ENCODE data around the gene ADGRG3.

Gene ADGRG3

DNA sequence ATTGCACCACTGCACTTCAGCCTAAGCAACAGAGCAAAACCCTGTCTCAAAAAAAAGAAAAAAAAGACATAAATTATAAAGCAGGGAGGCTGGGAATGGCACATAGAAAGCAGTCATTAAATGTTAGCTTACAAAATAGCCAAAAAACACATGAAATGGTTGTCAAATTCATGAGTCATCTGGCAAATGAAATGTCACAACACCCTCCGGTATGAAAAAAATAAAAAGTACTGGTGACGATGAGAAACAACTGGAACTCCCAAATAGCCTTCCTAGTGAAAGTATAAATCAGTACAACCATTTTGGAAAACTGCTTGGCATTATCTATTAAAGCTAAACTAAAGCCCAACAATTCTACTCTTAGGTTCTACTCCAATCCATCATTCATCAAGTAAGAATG is 63.9 kb downstream of the ADGRG3 start:
- H4K20me1 ChIP-seq (ENCODE audit: insufficient read depth, low read length) = no peaks in the 10 kb centered on the region
- H3K4me2 ChIP-seq (ENCODE audit: insufficient read depth, low read length) = no peak overlapping the region
- peaks cover 3% of the 10 kb centered on the region for H3K36me3 ChIP-seq (ENCODE audit: insufficient read depth, low read length)
- no peak overlapping the region for H3K4me3 ChIP-seq (ENCODE audit: low read depth in 1 of 2, low read length in 2 of 2)
- H3K27me3 ChIP-seq (ENCODE audit: insufficient read depth, low read length, poor library complexity) = no peaks in the 10 kb centered on the region
- no peak for TF ChIP-seq EZH2 (IDR thresholded peaks at IDR 0.05; ENCODE audit: borderline replicate concordance, low read depth, low read length, severe bottlenecking)
- TF ChIP-seq, protein P1, sequence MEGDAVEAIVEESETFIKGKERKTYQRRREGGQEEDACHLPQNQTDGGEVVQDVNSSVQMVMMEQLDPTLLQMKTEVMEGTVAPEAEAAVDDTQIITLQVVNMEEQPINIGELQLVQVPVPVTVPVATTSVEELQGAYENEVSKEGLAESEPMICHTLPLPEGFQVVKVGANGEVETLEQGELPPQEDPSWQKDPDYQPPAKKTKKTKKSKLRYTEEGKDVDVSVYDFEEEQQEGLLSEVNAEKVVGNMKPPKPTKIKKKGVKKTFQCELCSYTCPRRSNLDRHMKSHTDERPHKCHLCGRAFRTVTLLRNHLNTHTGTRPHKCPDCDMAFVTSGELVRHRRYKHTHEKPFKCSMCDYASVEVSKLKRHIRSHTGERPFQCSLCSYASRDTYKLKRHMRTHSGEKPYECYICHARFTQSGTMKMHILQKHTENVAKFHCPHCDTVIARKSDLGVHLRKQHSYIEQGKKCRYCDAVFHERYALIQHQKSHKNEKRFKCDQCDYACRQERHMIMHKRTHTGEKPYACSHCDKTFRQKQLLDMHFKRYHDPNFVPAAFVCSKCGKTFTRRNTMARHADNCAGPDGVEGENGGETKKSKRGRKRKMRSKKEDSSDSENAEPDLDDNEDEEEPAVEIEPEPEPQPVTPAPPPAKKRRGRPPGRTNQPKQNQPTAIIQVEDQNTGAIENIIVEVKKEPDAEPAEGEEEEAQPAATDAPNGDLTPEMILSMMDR (IDR thresholded peaks at IDR 0.05; ENCODE audit: borderline replicate concordance, extremely low read depth, low read length, poor library complexity, severe bottlenecking) = no peak
- H3K79me2 ChIP-seq (ENCODE audit: insufficient read depth, low read length) = peaks cover 22% of the 10 kb centered on the region
- no peak for ATAC-seq (ENCODE audit: insufficient read depth, low read depth)
- H2AFZ ChIP-seq (ENCODE audit: low read depth, low read length) = no peak overlapping the region
- peaks cover 2% of the 10 kb centered on the region for H3K9me3 ChIP-seq (ENCODE audit: insufficient read depth, low read length, severe bottlenecking)
- H3K4me1 ChIP-seq (ENCODE audit: insufficient read depth, low read length) = peaks cover 20% of the 10 kb centered on the region
- no peak overlapping the region for H3K27ac ChIP-seq (ENCODE audit: low read length)
- no peak overlapping the region for H3K9ac ChIP-seq (ENCODE audit: low read depth, low read length)
- DNase-seq = no peak

DNA sequence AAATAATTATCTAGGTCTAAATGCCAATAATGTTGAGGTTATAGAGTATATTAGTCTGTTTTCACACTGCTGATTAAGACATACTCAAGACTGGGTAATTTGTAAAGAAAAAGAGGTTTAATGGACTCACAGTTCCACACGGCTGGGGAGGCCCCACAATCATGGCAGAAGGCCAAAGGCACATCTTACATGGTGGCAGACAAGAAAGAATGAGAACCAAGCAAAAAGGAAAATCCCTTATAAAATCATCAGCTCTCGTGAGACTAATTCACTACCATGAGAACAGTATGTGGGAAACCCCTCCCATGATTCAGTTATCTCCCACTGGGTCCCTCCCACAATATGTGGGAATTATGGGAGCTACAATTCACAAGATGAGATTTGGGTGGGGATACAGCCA is 64.6 kb downstream of the ADGRG3 start:
- Histone ChIP-seq H3K36me3 (ENCODE audit: insufficient read depth, low read length) (peaks cover 10% of the 10 kb centered on the region), H3K9me3 (ENCODE audit: insufficient read depth, low read length, severe bottlenecking) (peaks cover 2% of the 10 kb centered on the region), H4K20me1 (ENCODE audit: insufficient read depth, low read length) (no peaks in the 10 kb centered on the region), H3K27me3 (ENCODE audit: insufficient read depth, low read length, poor library complexity) (no peaks in the 10 kb centered on the region), H3K4me3 (ENCODE audit: low read depth in 1 of 2, low read length in 2 of 2) (no peak overlapping the region), H2AFZ (ENCODE audit: low read depth, low read length) (no peak overlapping the region), H3K79me2 (ENCODE audit: insufficient read depth, low read length) (peaks cover 28% of the 10 kb centered on the region), H3K9ac (ENCODE audit: low read depth, low read length) (no peak overlapping the region), H3K4me2 (ENCODE audit: insufficient read depth, low read length) (no peak overlapping the region), H3K4me1 (ENCODE audit: insufficient read depth, low read length) (peaks cover 27% of the 10 kb centered on the region), H3K27ac (ENCODE audit: low read length) (no peak overlapping the region)
- ATAC-seq (ENCODE audit: insufficient read depth, low read depth) = no peak
- DNase-seq = no peak
- TF ChIP-seq, protein P1 (IDR thresholded peaks at IDR 0.05; ENCODE audit: borderline replicate concordance, extremely low read depth, low read length, poor library complexity, severe bottlenecking) = no peak
- TF ChIP-seq EZH2 (IDR thresholded peaks at IDR 0.05; ENCODE audit: borderline replicate concordance, low read depth, low read length, severe bottlenecking) = no peak

DNA sequence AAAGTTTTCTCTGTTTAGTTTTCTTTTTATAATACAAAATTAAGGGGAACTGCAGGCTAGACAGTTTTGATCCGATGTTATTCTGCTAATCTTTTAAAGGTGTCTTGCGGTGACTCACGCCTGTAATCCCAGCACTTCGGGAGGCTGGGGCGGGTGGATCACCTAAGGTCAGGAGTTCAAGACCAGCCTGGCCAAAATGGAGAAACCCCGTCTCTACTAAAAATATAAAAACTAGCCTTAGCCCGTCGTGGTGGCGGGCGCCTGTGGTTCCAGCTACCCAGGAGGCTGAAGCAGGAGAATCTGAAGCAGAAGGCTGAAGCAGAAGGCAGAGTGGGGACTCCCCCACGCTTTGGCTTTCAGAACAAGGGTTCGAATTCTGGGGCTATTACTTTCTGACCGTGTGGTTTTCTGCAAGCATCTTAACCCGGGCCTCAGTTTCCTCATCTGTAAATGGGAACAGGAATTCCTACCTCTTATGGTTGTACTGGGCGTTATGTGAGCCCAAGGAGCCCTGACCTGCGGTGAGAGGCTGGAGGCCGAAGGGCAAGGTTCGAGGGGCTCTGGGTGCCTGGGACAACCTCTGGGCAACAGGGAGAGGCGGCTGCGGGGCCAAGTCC is 66.3 kb downstream of the ADGRG3 start:
- Histone ChIP-seq H3K9me3 (ENCODE audit: insufficient read depth, low read length, severe bottlenecking) (peaks cover 2% of the 10 kb centered on the region), H3K27ac (ENCODE audit: low read length) (peak overlapping the region; percentile 87), H4K20me1 (ENCODE audit: insufficient read depth, low read length) (0 out of 2 replicates have a peak, but pooled peaks cover 2% of the 10 kb centered on the region), H3K4me1 (ENCODE audit: insufficient read depth, low read length) (peaks cover 40% of the 10 kb centered on the region), H3K79me2 (ENCODE audit: insufficient read depth, low read length) (peaks cover 38% of the 10 kb centered on the region), H3K4me2 (ENCODE audit: insufficient read depth, low read length) (peak overlapping the region; percentile 75), H3K9ac (ENCODE audit: low read depth, low read length) (peak overlapping the region; percentile 77), H3K27me3 (ENCODE audit: insufficient read depth, low read length, poor library complexity) (no peaks in the 10 kb centered on the region), H3K36me3 (ENCODE audit: insufficient read depth, low read length) (peaks cover 25% of the 10 kb centered on the region), H3K4me3 (ENCODE audit: low read depth in 1 of 2, low read length in 2 of 2) (peak overlapping the region; percentile 72 to 76), H2AFZ (ENCODE audit: low read depth, low read length) (peak overlapping the region; percentile 78)
- no peak for ATAC-seq (ENCODE audit: insufficient read depth, low read depth)
- no peak for TF ChIP-seq EZH2 (IDR thresholded peaks at IDR 0.05; ENCODE audit: borderline replicate concordance, low read depth, low read length, severe bottlenecking)
- TF ChIP-seq, protein P1 (IDR thresholded peaks at IDR 0.05; ENCODE audit: borderline replicate concordance, extremely low read depth, low read length, poor library complexity, severe bottlenecking) = no peak
- no peak for DNase-seq
